ENCODE results near the gene NDUFB10.

The NDUFB10 gene

DNA sequence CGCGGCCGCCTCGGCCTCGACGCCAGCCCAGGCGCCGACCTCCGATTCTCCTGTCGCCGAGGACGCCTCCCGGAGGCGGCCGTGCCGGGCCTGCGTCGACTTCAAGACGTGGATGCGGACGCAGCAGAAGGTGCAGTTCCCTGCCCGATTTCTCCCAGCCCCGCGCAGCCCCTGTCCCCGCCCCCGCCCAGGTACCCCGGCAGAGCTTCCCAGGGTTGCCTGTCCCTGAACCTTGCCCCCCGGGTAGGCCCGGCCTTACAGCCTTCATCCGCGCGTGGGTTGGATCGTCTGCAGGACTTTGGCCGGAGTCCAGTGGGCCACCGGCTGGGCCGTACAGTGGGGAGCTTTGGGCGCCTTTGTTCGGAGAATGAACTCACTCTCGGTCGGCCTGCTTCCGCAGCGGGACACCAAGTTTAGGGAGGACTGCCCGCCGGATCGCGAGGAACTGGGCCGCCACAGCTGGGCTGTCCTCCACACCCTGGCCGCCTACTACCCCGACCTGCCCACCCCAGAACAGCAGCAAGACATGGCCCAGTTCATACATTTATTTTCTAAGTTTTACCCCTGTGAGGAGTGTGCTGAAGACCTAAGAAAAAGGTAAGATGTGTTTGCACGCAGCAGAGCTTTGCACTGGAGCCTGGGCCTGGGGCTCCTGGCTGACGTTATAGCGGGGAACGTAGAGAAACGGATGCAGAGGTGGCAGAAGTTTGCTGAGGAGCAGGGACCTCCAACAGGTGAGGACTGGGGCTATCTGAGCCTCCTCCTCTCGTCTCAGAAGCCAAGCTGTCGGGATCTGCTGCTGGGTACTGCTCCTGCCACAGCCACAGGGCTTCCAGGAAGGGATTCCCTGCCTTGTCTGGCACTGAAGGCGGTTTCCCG lies 25.2 kb downstream of the NDUFB10 start:
- DNase-seq (ENCODE audit: low read depth in 3 of 3) = no peak

GRCh38 chr16:1985466-1986150 lies 26.3 kb downstream of the NDUFB10 start:
- no peak for DNase-seq (ENCODE audit: low read depth in 3 of 3)

GRCh38 chr16:1987198-1987597 lies 27.9 kb downstream of the NDUFB10 start:
- no peak for DNase-seq (ENCODE audit: low read depth in 3 of 3)

- DNase-seq (ENCODE audit: low read depth in 3 of 3) = no peak
Observed at GRCh38 chr16:1989209-1990100, 30.1 kb downstream of the NDUFB10 start, which contains the start of gene SYNGR3. TSS of gene SYNGR3 (plus strand) at chr16:1989970. CDS start at chr16:1990103, 133 bp downstream.

- no peak for DNase-seq (ENCODE audit: low read depth in 3 of 3)
Observed at GRCh38 chr16:1990101-1990350, 30.7 kb downstream of the NDUFB10 start.

GRCh38 chr16:1990351-1991134 lies 31.2 kb downstream of the NDUFB10 start:
- no peak for DNase-seq (ENCODE audit: low read depth in 3 of 3)

- DNase-seq (ENCODE audit: low read depth in 3 of 3) = peak in 1 of 3 experiments; percentile 29
Observed at GRCh38 chr16:1991135-1991551, 31.8 kb downstream of the NDUFB10 start.

DNA sequence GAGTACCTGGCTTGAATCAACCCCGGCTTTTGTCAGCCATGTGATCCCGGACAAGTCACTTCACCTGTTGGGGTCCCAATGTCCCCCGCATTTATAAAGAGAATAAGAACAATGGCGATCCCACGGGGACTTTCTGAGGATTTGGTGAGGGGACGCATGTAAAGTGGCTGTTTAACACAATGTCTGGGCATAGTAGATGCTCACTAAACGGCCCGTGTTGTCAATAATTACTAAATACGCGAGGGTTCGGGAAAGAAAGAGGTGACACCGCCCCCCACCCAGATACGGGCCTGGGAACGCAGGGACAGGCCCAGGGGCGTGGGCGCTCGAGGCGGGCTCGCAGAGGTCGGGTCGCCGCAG lies 32.2 kb downstream of the NDUFB10 start:
- DNase-seq (ENCODE audit: low read depth in 3 of 3) = no peak

GRCh38 chr16:1991948-1992703 lies 32.8 kb downstream of the NDUFB10 start:
- DNase-seq (ENCODE audit: low read depth in 3 of 3) = peak; percentile 98 to 99 (median 98)

GRCh38 chr16:1992704-1993317 lies 33.5 kb downstream of the NDUFB10 start:
- no peak for DNase-seq (ENCODE audit: low read depth in 3 of 3)

DNA sequence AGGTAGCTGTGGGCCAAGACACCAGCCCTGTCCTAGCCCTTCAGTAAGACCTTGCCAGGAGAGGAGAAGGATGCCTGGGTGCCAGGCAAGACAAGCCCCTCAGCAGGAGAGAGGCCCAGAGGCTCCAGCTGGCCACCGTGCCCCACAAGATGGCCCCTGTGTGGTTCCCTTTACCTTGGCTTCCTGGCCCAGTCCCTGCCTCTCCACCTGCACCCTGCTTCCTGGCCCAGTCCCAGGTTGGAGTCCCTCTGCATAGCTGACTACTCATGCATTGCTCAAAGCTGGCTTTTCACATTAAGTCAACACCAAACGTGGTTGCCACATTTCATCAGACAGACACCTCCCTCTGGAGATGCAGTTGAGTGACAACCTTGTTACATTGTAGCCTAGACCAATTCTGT lies 34.4 kb downstream of the NDUFB10 start:
- DNase-seq (ENCODE audit: low read depth in 3 of 3) = no peak

DNA sequence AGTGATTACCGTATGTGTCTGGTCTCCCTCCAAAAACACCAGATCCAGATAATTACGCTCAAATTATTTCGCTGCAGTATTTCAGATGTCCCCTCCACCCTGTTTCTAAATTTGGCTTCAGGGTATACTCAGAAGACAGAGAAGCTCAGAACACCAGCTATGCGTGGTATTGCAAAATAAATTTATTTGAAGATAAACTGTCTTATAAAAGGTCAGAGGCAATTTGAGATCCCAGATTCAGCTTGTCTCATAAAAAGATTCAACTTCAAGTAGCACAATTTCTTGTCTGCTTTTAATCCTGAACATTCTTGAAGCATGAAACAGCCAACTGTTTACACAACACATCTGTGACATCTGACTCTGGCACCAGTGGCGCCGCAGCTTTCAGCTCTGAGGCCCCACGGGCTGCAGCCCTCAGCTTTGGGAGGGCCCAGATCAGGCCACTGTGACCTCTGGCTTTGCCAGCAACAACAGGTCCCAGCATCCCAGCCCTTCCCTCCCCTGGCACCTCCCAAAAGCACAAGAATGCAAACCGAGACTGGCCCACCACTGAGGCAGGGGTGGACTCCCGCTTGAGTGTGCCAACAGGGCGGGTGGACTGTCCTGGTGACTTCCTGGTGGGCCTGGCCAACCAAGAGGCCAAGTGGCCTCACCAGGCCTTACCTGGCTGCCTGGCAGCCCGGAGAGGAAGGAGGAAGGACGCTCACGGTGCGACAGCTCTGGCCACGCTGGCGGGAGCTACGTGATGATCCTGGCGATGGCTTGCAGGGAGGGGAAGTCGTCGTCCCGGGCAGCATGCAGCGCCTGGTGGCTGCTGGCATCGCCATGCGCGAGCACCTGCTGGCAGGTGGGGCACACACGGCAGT lies 38.4 kb downstream of the NDUFB10 start:
- DNase-seq (ENCODE audit: low read depth in 3 of 3) = no peak

GRCh38 chr16:1998360-1998835 lies 39.1 kb downstream of the NDUFB10 start:
- DNase-seq (ENCODE audit: low read depth in 3 of 3) = no peak

DNA sequence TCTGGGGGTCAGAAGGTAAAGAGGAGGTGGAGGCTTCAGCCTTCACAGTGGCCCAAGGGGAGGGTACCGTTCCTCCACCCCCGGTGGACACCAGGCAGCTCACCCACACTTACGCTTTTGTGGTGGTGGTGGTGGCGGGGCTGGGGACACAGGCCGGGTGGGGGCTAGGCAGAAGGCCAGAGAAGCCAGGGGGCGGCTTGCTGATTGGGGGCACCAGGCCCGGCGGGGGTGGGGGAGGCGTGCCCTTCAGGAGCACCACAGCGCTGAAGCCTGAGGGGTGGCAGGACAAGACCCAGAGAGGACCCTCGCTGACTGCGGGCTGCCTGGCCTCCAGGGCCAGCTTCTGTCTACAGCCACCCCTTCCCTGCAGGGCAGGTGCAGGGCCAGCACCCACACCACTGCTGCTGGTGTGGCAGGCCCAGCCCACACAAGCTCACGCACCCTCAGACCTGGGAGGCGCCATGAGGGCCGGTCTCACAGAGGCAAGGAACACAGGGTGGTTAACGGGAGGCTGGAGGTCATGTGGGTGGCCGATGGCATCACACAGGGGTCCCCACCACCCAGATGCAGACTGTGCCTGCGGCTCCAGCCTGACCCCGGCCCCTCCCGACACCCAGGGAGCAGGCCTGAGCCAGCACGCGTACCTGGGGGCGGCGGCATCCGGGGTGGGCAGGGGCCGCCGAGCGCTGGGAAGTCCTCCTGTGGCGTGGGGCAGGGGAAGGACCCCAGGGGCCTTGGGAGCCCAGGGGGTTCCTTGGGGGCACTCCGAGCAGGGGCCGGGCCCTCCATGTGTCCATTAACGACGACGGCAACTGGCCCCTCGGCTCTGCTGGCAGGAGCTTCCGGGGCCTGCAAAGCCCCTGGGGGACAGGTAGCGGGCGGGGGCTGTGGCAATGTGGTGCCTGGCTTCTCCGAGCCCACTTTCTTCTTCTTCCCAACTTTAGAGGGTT lies 39.8 kb downstream of the NDUFB10 start:
- no peak for DNase-seq (ENCODE audit: low read depth in 3 of 3)

DNA sequence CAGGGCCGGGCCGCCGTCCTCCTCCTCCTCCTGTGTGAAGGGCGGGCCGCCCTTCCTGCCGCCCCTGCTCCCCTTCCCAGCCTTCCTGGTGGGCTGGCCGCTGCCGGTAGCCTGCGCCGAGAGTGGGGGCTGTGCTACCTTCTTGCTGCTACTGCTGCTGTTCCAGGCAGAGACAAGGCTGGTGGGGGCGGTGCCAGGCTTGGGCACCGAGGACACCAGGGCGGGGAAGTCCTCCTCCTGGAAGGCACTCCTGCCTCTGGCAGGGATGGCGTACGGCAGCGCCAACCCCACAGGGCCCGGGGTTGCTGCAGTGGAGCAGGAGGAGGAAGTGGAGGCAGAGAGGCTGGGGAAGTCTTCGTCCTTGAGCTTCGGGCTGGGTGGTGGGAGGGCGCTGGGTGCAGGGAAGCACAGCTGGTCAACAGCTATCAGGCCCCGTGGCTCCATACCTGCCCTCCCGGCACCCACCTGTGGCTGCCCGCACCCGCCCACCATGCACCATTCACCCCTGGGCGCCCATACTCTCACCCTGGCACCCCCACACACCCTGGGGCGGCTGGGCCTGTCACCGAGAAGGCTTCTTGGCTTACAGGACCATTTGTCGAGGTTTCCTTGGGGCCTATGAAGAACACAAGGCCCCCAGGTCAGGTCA lies 40.7 kb downstream of the NDUFB10 start:
- no peak for DNase-seq (ENCODE audit: low read depth in 3 of 3)

DNA sequence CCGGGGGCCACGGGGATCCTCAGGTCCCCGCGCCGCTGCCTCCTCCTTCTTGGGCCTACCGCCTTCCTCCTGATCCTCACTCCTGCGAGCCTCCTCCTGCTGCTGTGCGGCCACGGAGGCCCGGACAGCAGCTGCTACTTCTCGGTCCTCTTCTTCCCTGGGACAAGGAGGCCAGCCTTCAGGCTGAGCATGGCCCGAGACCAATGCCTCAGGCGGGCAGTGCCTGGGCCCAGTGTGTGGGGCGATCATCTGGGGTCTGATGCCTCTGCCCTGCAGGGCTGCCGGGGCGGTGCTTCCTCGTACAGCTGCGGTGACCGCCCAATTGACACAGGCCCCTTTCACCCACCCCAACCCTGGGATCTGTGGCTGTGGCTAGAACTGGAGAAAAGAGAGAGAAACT lies 41.7 kb downstream of the NDUFB10 start:
- DNase-seq (ENCODE audit: low read depth in 3 of 3) = no peak
